ENCODE data around the gene MIGA2. TPM values are rescaled to one million over a fixed set of nuclear protein-coding genes. Genes with fewer than 3 reads are reported as not detected.

MIGA2 gene
- polyA plus RNA-seq, 2 of the 4 experiments (the other 2 are of a cell fraction), result 6.4 to 16.1 TPM

GRCh38 chr9:129007035-129007765 lies 29.2 kb upstream of the MIGA2 start:
- DNase-seq (ENCODE audit: low read depth in 1 of 2, low spot score in 1 of 2) (no peak), FAIRE-seq (no peak), ATAC-seq (peak in 1 of 2 experiments; percentile 13; a peak in 3 of 6 replicates)
- no peak for TF ChIP-seq ZFP36 (IDR thresholded peaks at IDR 0.05; ENCODE audit: borderline replicate concordance, partially characterized antibody)
- no peak for TF ChIP-seq HDAC2 (IDR thresholded peaks at IDR 0.05)
- TF ChIP-seq USF2 (IDR thresholded peaks at IDR 0.05), result no peak
- no peak for TF ChIP-seq RFX5 (IDR thresholded peaks at IDR 0.05)
- no peak for TF ChIP-seq POLR2A (IDR thresholded peaks at IDR 0.05; ENCODE audit: low read length)
- TF ChIP-seq KDM5A (IDR thresholded peaks at IDR 0.05), result no peak
- no peak for TF ChIP-seq PHF8 (IDR thresholded peaks at IDR 0.05; ENCODE audit: borderline replicate concordance, low read depth)
- TF ChIP-seq FOSB (CRISPR knock-in tag; IDR thresholded peaks at IDR 0.05), result no peak
- TF ChIP-seq POLR2AphosphoS2 (conservative IDR thresholded peaks at IDR 0.05; ENCODE audit: low read length), result no peak; the same call in 1 of the 2 replicates
- TF ChIP-seq HOXB5 (CRISPR knock-in tag; IDR thresholded peaks at IDR 0.05), result no peak
- no peak for TF ChIP-seq EHMT2 (IDR thresholded peaks at IDR 0.05; ENCODE audit: low read depth)
- TF ChIP-seq CHD4 (IDR thresholded peaks at IDR 0.05; ENCODE audit: borderline replicate concordance), result no peak
- no peak for TF ChIP-seq HOXA7 (CRISPR knock-in tag; IDR thresholded peaks at IDR 0.05)
- TF ChIP-seq REST (IDR thresholded peaks at IDR 0.05), result no peak
- no peak for TF ChIP-seq MYC (IDR thresholded peaks at IDR 0.05; ENCODE audit: borderline replicate concordance, low read length)
- TF ChIP-seq SREBF2 (IDR thresholded peaks at IDR 0.05), result no peak
- no peak for TF ChIP-seq HOXB13 (CRISPR knock-in tag; IDR thresholded peaks at IDR 0.05; ENCODE audit: low read depth)
- no peak for TF ChIP-seq CEBPB (IDR thresholded peaks at IDR 0.05)
- TF ChIP-seq RNF2 (IDR thresholded peaks at IDR 0.05; ENCODE audit: borderline replicate concordance, low read depth), result no peak
- ChIA-PET POLR2A (interaction anchor here (1.6 kb wide), 1 partner anchor 21 kb away, joined by 6 read pairs; the partner anchor contains the start of gene SH3GLB2), CTCF (interaction anchor here (0.6 to 8.8 kb wide), 23 partner anchors 11 to 363 kb away, joined by 3 to 136 read pairs (median 4); partner anchors contain the start of genes DOLPP1 and MIGA2)
- H3K27ac ChIP-seq, result no peak overlapping the region
- H3K4me3 ChIP-seq, result no peak overlapping the region
- no peaks in the 10 kb centered on the region for H3K4me1 ChIP-seq
- H3K4me2 ChIP-seq, result no peak overlapping the region
- H3K9me3 ChIP-seq, result no peaks in the 10 kb centered on the region
- 84% methylated on average over 13 of the region's 14 CpGs for WGBS (ENCODE audit: missing lambda C conversion rate)

- Histone ChIP-seq H3K4me2 (no peak overlapping the region), H3K4me1 (no peaks in the 10 kb centered on the region), H3K27ac (no peak overlapping the region), H3K9me3 (no peaks in the 10 kb centered on the region), H3K4me3 (no peak overlapping the region)
- 89% methylated on average over 13 of the region's 18 CpGs for WGBS (ENCODE audit: missing lambda C conversion rate)
- no peak for DNase-seq (ENCODE audit: low read depth in 1 of 2, low spot score in 1 of 2)
- no peak for FAIRE-seq
- POLR2A ChIA-PET, result interaction anchor here (1.6 kb wide), 1 partner anchor 20 kb away, joined by 6 read pairs; the partner anchor contains the start of gene SH3GLB2
- CTCF ChIA-PET, result interaction anchor here (0.6 to 8.8 kb wide), 18 partner anchors 11 to 636 kb away, joined by 3 to 136 read pairs (median 4); no protein-coding TSS in a partner anchor
- no peak for ATAC-seq
- TF ChIP-seq PBX3 (IDR thresholded peaks at IDR 0.05) (no peak), EHMT2 (IDR thresholded peaks at IDR 0.05; ENCODE audit: low read depth) (no peak)
These were observed 28.5 kb upstream of the MIGA2 start for GRCh38 chr9:129007766-129008468.

Data from A549 (cell line).